Muscle layer of colon (tissue), 2 donors: Measurements from ENCODE around the gene VPS33B.
A peak's percentile ranks its signal among the peaks of the same experiment; 100 is the strongest.
"Not testable (repeated sequence)": the region's sequence is repeated elsewhere in the genome, so short reads cannot be mapped to it uniquely, and the experiment has no call there.

Experiments used
- H3K27ac ChIP-seq: one replicate; pipeline ENCODE4 v1.7.0; 2013; ENCODE audit warnings: low read depth, mild to moderate bottlenecking, low read length, moderate library complexity
- H3K27me3 ChIP-seq, 2 donors: one replicate each; pipeline ENCODE4 v1.7.0; 2013; ENCODE audit warnings: low read length in 2 of 2, mild to moderate bottlenecking in 2 of 2; ENCODE audit not compliant: insufficient read depth in 2 of 2, control insufficient read depth in 1 of 2
- H3K36me3 ChIP-seq: one replicate; pipeline ENCODE4 v1.7.0; 2013; ENCODE audit warnings: mild to moderate bottlenecking, low read length; ENCODE audit not compliant: insufficient read depth
- H3K4me1 ChIP-seq: one replicate; pipeline ENCODE4 v1.7.0; 2013; ENCODE audit warnings: mild to moderate bottlenecking, low read length; ENCODE audit not compliant: insufficient read depth
- H3K4me3 ChIP-seq, 2 donors: one replicate each; pipeline ENCODE4 v1.7.0; 2013; ENCODE audit warnings: low read length in 2 of 2, low read depth in 1 of 2, mild to moderate bottlenecking in 1 of 2, moderate library complexity in 1 of 2
- H3K9ac ChIP-seq: one replicate; pipeline ENCODE4 v1.7.0; 2013; ENCODE audit warnings: low read length
- H3K9me3 ChIP-seq: one replicate; pipeline ENCODE4 v1.7.0; 2013; ENCODE audit warnings: mild to moderate bottlenecking, low read length
- donor health status: abdominal sarcoma.
- donor health status: Adenocarcinoma of cecum.

VPS33B gene

GRCh38 chr15:91051248-91051647 lies 28.9 kb upstream of the VPS33B start:
- H3K27me3 ChIP-seq, result peaks cover 4 to 9% of the 10 kb centered on the region in 2 donors
- no peaks in the 10 kb centered on the region for H3K9me3 ChIP-seq
- no peaks in the 10 kb centered on the region for H3K4me1 ChIP-seq
- H3K9ac ChIP-seq, result no peak overlapping the region
- H3K4me3 ChIP-seq, result no peak overlapping the region
- H3K27ac ChIP-seq, result no peak overlapping the region
- no peaks in the 10 kb centered on the region for H3K36me3 ChIP-seq

GRCh38 chr15:91050128-91050455 lies 27.7 kb upstream of the VPS33B start:
- Histone ChIP-seq H3K36me3 (no peaks in the 10 kb centered on the region), H3K27ac (no peak overlapping the region), H3K4me3 (peak overlapping the region in 1 of 2 donors; percentile 2), H3K4me1 (no peaks in the 10 kb centered on the region), H3K27me3 (peaks cover 4 to 5% of the 10 kb centered on the region in 2 donors), H3K9ac (no peak overlapping the region), H3K9me3 (no peaks in the 10 kb centered on the region)

GRCh38 chr15:91049378-91050127 lies 27.2 kb upstream of the VPS33B start:
- Histone ChIP-seq H3K27me3 (peaks cover 0 to 2% of the 10 kb centered on the region in 2 donors), H3K36me3 (no peaks in the 10 kb centered on the region), H3K27ac (no peak overlapping the region), H3K9me3 (no peaks in the 10 kb centered on the region), H3K4me3 (peak overlapping the region in 1 of 2 donors; percentile 2), H3K4me1 (no peaks in the 10 kb centered on the region), H3K9ac (no peak overlapping the region)

GRCh38 chr15:91047545-91048199 lies 25.3 kb upstream of the VPS33B start:
- Histone ChIP-seq H3K9ac (no peak overlapping the region), H3K4me1 (no peaks in the 10 kb centered on the region), H3K36me3 (no peaks in the 10 kb centered on the region), H3K9me3 (no peaks in the 10 kb centered on the region), H3K4me3 (no peak overlapping the region), H3K27ac (no peak overlapping the region), H3K27me3 (no peaks in the 10 kb centered on the region)

GRCh38 chr15:91046056-91046455 lies 23.7 kb upstream of the VPS33B start:
- H3K27ac ChIP-seq, H3K4me3 ChIP-seq, H3K9me3 ChIP-seq, H3K27me3 ChIP-seq, H3K9ac ChIP-seq, H3K4me1 ChIP-seq, H3K36me3 ChIP-seq: not testable (repeated sequence)

- H3K9ac ChIP-seq, result no peak overlapping the region
- H3K9me3 ChIP-seq, result no peaks in the 10 kb centered on the region
Measured at GRCh38 chr15:91045065-91045464, 22.7 kb upstream of the VPS33B start.

GRCh38 chr15:91043202-91043874 lies 20.9 kb upstream of the VPS33B start:
- Histone ChIP-seq H3K27me3 (no peaks in the 10 kb centered on the region), H3K4me1 (no peaks in the 10 kb centered on the region), H3K4me3 (no peak overlapping the region), H3K27ac (no peak overlapping the region), H3K36me3 (no peaks in the 10 kb centered on the region), H3K9me3 (no peaks in the 10 kb centered on the region), H3K9ac (no peak overlapping the region)

More at GRCh38 chr15:91045065-91045464, 22.7 kb upstream of the VPS33B start:
- Histone ChIP-seq H3K4me3 (no peak overlapping the region), H3K27me3 (no peaks in the 10 kb centered on the region), H3K36me3 (no peaks in the 10 kb centered on the region), H3K4me1 (no peaks in the 10 kb centered on the region), H3K27ac (no peak overlapping the region)

GRCh38 chr15:91040856-91041255 lies 18.5 kb upstream of the VPS33B start:
- no peaks in the 10 kb centered on the region for H3K4me1 ChIP-seq
- no peaks in the 10 kb centered on the region for H3K36me3 ChIP-seq
- H3K27ac ChIP-seq, result no peak overlapping the region
- H3K27me3 ChIP-seq, result no peaks in the 10 kb centered on the region
- no peaks in the 10 kb centered on the region for H3K9me3 ChIP-seq
- H3K4me3 ChIP-seq, result no peak overlapping the region
- H3K9ac ChIP-seq, result no peak overlapping the region

- no peak overlapping the region for H3K9ac ChIP-seq
- no peak overlapping the region for H3K4me3 ChIP-seq
- no peaks in the 10 kb centered on the region for H3K4me1 ChIP-seq
- H3K27ac ChIP-seq, result no peak overlapping the region
- no peaks in the 10 kb centered on the region for H3K36me3 ChIP-seq
- H3K27me3 ChIP-seq, result peaks cover 0 to under 1% of the 10 kb centered on the region in 2 donors
- H3K9me3 ChIP-seq, result no peaks in the 10 kb centered on the region
Measured at GRCh38 chr15:91039996-91040395, 17.6 kb upstream of the VPS33B start.

- H3K27ac ChIP-seq, result no peak overlapping the region
- H3K9ac ChIP-seq, result no peak overlapping the region
- H3K4me1 ChIP-seq, result no peaks in the 10 kb centered on the region
- no peaks in the 10 kb centered on the region for H3K36me3 ChIP-seq
- no peaks in the 10 kb centered on the region for H3K9me3 ChIP-seq
- peaks cover 0 to 8% of the 10 kb centered on the region in 2 donors for H3K27me3 ChIP-seq
- H3K4me3 ChIP-seq, result no peak overlapping the region
Measured at GRCh38 chr15:91032919-91033803, 10.8 kb upstream of the VPS33B start.

- H3K4me3 ChIP-seq, result no peak overlapping the region
- no peak overlapping the region for H3K9ac ChIP-seq
- H3K9me3 ChIP-seq, result no peaks in the 10 kb centered on the region
- no peak overlapping the region for H3K27ac ChIP-seq
- peaks cover 0 to 8% of the 10 kb centered on the region in 2 donors for H3K27me3 ChIP-seq
- no peaks in the 10 kb centered on the region for H3K4me1 ChIP-seq
- no peaks in the 10 kb centered on the region for H3K36me3 ChIP-seq
Measured at GRCh38 chr15:91031796-91032195, 9.4 kb upstream of the VPS33B start.
